ENCODE results near the gene PPA1.
A peak's percentile ranks its signal among the peaks of the same experiment; 100 is the strongest.
"Not testable (repeated sequence)": the region's sequence is repeated elsewhere in the genome, so short reads cannot be mapped to it uniquely, and the experiment has no call there.

Gene PPA1

GRCh38 chr10:70169011-70169410 lies 64.2 kb downstream of the PPA1 start:
- no peak for DNase-seq (ENCODE audit: low read depth)

GRCh38 chr10:70167246-70167645 lies 66.0 kb downstream of the PPA1 start:
- DNase-seq (ENCODE audit: low read depth), result no peak

DNA sequence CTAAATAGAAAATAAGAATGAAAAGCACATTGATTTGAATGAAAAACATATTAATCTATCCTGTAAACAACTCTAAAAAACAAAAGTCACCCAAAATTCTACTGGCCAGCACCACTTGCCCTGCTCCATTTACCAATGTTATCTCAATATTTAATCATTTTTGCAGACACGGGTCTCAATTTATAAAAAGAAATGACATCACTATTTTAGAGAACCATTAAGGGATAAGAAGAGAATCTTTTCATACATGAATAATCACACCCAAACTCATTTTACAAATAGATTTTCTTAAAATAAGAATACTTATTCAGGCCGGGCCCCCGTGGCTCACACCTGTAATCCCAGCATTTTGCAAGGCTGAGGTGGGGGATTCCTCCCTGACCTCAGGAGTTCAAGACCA lies 66.8 kb downstream of the PPA1 start:
- DNase-seq (ENCODE audit: low read depth), result no peak

GRCh38 chr10:70164163-70164562 lies 69.1 kb downstream of the PPA1 start:
- no peak for DNase-seq (ENCODE audit: low read depth)

DNA sequence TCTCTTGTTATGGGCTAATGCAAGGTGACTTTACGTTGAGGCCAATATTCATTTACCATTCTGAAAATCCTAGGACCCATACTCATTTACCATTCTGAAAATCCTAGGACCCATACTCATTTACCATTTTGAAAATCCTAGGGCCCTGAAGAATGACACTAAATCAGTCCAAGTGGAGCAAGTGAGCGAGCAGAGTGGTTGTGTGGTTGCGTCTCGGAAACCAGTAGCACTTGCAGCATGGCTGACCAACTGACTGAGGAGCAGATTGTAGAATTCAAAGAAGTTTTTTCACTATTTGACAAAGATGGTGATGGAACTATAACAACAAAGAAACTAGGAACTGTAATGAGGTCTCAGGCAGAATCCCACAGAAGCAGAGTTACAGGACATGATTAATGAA lies 69.8 kb downstream of the PPA1 start:
- peak; percentile 18 for DNase-seq (ENCODE audit: low read depth)

- peak; percentile 53 for DNase-seq (ENCODE audit: low read depth)
Measured at GRCh38 chr10:70162892-70163201, 70.4 kb downstream of the PPA1 start.

DNA sequence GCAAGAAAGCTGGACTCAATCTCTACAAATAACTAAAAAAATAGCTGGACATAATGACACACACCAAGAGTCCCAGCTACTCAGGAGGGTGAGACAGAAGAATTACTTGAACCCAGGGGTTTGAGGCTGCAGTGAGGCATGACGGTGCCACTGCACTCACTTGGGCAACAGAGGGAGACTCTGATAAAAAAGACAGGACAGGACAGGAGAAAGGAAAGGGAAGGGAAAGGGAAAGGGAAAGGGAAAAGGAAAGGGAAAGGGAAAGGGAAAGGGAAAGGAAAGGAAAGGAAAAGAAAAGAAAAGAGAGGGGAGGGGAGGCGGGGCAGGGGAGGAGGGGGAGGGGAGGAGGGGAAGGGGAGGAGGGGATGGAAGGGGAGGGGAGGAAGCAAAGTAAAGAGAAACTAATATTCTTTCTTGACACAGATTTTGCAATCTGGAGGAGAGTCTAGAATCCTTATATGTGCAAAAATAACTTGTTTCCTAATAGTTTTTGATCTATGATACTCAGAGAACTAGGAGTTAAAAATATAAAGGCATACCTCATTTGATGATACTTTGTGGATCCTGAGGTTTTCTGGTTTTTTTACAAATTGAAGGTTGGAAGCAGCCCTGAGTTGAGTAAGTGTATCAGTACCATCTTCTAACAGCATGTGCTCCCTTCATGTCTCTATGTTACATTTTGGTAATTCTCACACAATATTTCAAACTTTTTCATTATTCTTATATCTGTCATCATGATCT lies 70.9 kb downstream of the PPA1 start:
- no peak for DNase-seq (ENCODE audit: low read depth)

DNA sequence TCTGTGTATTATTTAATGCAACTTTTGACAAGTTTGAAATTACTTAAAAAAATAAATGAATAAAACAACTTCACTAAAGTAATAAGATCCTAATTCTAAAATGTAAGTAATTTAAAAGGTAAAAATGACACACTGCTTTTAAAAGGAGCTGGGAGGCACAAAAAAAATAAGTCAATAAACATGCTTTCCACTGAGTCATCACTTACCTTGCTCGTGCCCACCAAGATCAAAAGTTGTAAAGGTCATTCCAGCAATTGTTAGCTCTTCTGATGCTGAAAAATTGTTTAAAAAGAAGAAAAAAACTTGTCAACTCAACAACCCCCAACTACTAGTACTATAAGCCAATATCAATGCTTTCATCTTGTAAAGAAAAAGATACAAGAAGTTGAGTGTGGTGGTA lies 72.4 kb downstream of the PPA1 start:
- DNase-seq (ENCODE audit: low read depth), result no peak

DNA sequence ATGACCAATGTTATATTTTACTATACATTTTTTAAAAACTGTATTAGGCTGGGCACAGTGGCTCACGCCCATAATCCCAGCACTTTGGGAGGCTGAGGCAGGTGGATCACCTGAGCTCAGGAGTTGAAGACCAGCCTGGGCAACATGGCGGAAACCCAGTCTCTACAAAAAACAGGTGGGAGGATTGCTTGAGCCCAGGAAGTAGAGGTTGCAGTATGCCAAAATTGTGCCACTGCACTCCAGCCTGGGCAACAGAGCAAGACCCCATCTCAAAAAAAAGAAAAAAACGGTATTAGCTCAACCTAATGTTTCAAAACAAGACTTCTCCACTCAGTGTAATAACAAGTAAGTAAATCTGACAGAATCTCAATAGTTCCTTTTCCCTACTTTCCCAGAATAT lies 73.9 kb downstream of the PPA1 start:
- DNase-seq (ENCODE audit: low read depth), result not testable (repeated sequence)

- DNase-seq (ENCODE audit: low read depth), result no peak
Measured at GRCh38 chr10:70158113-70158512, 75.1 kb downstream of the PPA1 start.

DNA sequence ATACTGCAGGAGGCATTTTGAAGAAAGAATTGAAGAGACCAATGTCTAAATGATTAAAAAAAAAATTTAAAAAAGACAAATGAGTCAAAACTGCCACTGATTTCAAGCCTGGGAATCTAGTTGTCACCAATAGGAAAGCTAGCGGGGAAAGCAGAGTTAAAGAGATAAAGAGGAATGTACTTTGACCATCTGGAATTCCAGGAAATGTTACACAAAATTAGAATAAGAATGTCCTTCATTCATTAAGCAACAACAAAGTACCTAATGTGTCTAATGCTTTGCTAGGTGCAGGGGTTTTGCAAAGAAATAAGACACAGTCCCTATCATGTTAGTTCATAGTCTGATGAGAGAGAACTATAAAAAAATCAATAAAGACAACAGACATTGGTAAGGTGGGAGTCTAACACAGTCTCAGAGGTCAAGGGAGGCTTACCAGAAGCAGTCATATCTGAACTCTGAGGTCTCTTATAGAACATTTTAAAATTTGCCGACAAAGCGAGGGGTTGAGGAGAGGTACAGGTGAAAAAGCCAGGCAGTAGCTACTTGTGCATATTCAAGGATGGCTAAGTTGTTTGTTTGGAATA lies 77.9 kb downstream of the PPA1 start:
- no peak for DNase-seq (ENCODE audit: low read depth)
